GM18909 (cell line): ENCODE data around the gene DPEP3.
"Not testable (repeated sequence)": the region's sequence is repeated elsewhere in the genome, so short reads cannot be mapped to it uniquely, and the experiment has no call there.

ENCODE experiments used
- ATAC-seq: cut with Tn5 transposase; IDR thresholded peaks from one replicate; pipeline ENCODE4 v1.9.1; 2021; ENCODE audit warnings: mild to moderate bottlenecking; ENCODE audit not compliant: unreplicated experiment, poor library complexity

Gene DPEP3

GRCh38 chr16:67995423-67995822, 15.1 kb upstream of the DPEP3 start:
- no peak for ATAC-seq

GRCh38 chr16:67994040-67994408, 13.7 kb upstream of the DPEP3 start:
- ATAC-seq, result not testable (repeated sequence)

GRCh38 chr16:67993207-67994039, 13.1 kb upstream of the DPEP3 start:
- peak; percentile 76 for ATAC-seq

- peak; percentile 12 for ATAC-seq
Measured at GRCh38 chr16:67992661-67993206, 12.4 kb upstream of the DPEP3 start.

GRCh38 chr16:67990018-67990386, 9.7 kb upstream of the DPEP3 start:
- no peak for ATAC-seq

- ATAC-seq, result no peak
Measured at GRCh38 chr16:67989322-67990017, 9.2 kb upstream of the DPEP3 start.

GRCh38 chr16:67988675-67989074, 8.4 kb upstream of the DPEP3 start:
- no peak for ATAC-seq

GRCh38 chr16:67987460-67988160, 7.3 kb upstream of the DPEP3 start:
- ATAC-seq, result no peak

GRCh38 chr16:67986949-67987348, 6.7 kb upstream of the DPEP3 start:
- no peak for ATAC-seq

- no peak for ATAC-seq
Measured at GRCh38 chr16:67982011-67982696, 1.9 kb upstream of the DPEP3 start.

GRCh38 chr16:67977469-67978227, 2.7 kb downstream of the DPEP3 start:
- ATAC-seq, result no peak

- ATAC-seq, result no peak
Measured at GRCh38 chr16:67977005-67977404, 3.3 kb downstream of the DPEP3 start.

GRCh38 chr16:67976205-67976604, 4.1 kb downstream of the DPEP3 start:
- no peak for ATAC-seq

- ATAC-seq, result no peak
Measured at GRCh38 chr16:67975321-67976105, 4.8 kb downstream of the DPEP3 start.

- not testable (repeated sequence) for ATAC-seq
Measured at GRCh38 chr16:67972285-67972684, 8.0 kb downstream of the DPEP3 start.

- ATAC-seq, result no peak
Measured at GRCh38 chr16:67971111-67971510, 9.2 kb downstream of the DPEP3 start.

GRCh38 chr16:67969254-67970039, 10.9 kb downstream of the DPEP3 start:
- peak; percentile 1 for ATAC-seq
